Thyroid gland (tissue), 4 donors: ENCODE data around the gene EHD4.

ENCODE experiments used
- POLR2A ChIP-seq, 2 donors: fragments of 450-650 bp; IDR thresholded peaks; one replicate each; pipeline ENCODE4 v1.6.1; 2017; ENCODE audit warnings: antibody characterized with exemption in 2 of 2, mild to moderate bottlenecking in 2 of 2, moderate library complexity in 1 of 2
- TF ChIP-seq, protein P1 (sequence below), 6 experiments: fragments of 200-600 bp in 3 of 6; fragments of 450-650 bp in 3 of 6; sonication (generic) in 3 of 6; IDR thresholded peaks; one replicate each; pipeline ENCODE4 v1.5.1; 2016 to 2019; ENCODE audit warnings: antibody characterized with exemption in 6 of 6, mild to moderate bottlenecking in 2 of 6, inconsistent platforms in 1 of 6, moderate library complexity in 1 of 6

DNA sequence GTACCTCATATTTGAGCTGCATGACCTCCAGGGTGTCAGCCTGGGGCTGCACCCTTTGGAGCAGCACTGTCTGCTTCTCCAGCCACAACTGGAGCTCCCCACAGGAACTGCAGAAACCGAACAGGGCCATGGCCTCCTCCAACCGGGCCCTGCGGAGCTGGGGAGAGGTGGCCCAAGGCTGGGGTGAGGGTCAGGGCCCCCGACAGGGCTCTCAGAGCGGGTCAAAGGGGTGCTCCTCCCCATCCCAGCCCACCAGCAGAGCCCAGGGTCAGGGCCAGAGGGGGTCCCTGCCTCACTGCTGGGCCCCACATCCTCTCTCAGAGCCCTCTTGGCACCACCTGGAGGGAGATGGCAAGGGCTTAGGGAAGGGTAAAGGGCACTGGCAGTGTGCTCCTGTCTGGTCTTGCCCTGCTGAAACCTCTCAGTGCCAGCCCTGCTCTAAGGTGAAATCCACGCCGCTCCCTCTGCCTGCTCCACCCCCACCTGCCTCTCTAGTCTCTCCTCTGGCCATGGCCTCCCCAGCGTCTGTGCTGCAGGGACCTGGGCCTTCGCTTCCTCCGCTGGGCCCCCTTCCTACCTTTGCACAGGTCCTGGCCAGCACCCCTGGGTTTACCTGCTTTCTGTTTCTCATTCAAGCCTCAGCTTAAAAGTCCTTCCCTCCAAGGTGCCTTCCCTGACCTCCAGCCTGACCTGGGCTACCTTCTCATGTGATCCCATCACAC is 92.0 kb downstream of the EHD4 start:
- TF ChIP-seq, protein P1, sequence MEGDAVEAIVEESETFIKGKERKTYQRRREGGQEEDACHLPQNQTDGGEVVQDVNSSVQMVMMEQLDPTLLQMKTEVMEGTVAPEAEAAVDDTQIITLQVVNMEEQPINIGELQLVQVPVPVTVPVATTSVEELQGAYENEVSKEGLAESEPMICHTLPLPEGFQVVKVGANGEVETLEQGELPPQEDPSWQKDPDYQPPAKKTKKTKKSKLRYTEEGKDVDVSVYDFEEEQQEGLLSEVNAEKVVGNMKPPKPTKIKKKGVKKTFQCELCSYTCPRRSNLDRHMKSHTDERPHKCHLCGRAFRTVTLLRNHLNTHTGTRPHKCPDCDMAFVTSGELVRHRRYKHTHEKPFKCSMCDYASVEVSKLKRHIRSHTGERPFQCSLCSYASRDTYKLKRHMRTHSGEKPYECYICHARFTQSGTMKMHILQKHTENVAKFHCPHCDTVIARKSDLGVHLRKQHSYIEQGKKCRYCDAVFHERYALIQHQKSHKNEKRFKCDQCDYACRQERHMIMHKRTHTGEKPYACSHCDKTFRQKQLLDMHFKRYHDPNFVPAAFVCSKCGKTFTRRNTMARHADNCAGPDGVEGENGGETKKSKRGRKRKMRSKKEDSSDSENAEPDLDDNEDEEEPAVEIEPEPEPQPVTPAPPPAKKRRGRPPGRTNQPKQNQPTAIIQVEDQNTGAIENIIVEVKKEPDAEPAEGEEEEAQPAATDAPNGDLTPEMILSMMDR (IDR thresholded peaks at IDR 0.05), result no peak
- TF ChIP-seq POLR2A (IDR thresholded peaks at IDR 0.05), result no peak
